H7 (cell line): ENCODE results near the gene ADGRL1. TPM values are rescaled to one million over a fixed set of nuclear protein-coding genes. Genes with fewer than 3 reads are reported as not detected.
A peak's percentile ranks its signal among the peaks of the same experiment; 100 is the strongest.

ENCODE experiments used
- DNase-seq: peaks from one replicate; pipeline ENCODE4 v3.0.0; 2012
- H3K27me3 ChIP-seq: 2 replicates; pipeline ENCODE4 v1.6.0; 2011; ENCODE audit warnings: mild to moderate bottlenecking, low read length; ENCODE audit not compliant: control insufficient read depth, insufficient read depth
- H3K36me3 ChIP-seq: replicated peaks from 2 replicates; pipeline ENCODE4 v1.5.1; 2011; ENCODE audit warnings: low read length; ENCODE audit not compliant: control insufficient read depth, insufficient read depth
- H3K4me3 ChIP-seq: 2 replicates; pipeline ENCODE4 v1.5.1; 2011; ENCODE audit warnings: low read depth, mild to moderate bottlenecking, control low read depth, low read length, moderate library complexity; ENCODE audit not compliant: insufficient read depth
- total RNA-seq: library from RNA; depleted of rRNA; stranded (reverse); fragments of >200 nt; shearing (Covaris generic); gene quantifications from 2 replicates; pipeline ENCODE4 v1.2.3, GENCODE V29; 2014

ADGRL1 gene
- total RNA-seq, 1 experiment from 2014 or later, result 60.7 TPM

GRCh38 chr19:14165990-14166830 is 39.8 kb downstream of the ADGRL1 start:
- Histone ChIP-seq H3K27me3 (no peaks in the 10 kb centered on the region), H3K36me3 (peaks cover 25% of the 10 kb centered on the region), H3K4me3 (no peak overlapping the region)
- DNase-seq, result peak; percentile 56

GRCh38 chr19:14164724-14165493 is 41.1 kb downstream of the ADGRL1 start:
- DNase-seq, result peak; percentile 59
- no peaks in the 10 kb centered on the region for H3K27me3 ChIP-seq
- H3K36me3 ChIP-seq, result peaks cover 14% of the 10 kb centered on the region
- H3K4me3 ChIP-seq, result no peak overlapping the region

GRCh38 chr19:14164082-14164481 is 41.9 kb downstream of the ADGRL1 start:
- Histone ChIP-seq H3K36me3 (peaks cover 15% of the 10 kb centered on the region), H3K4me3 (no peak overlapping the region), H3K27me3 (no peaks in the 10 kb centered on the region)
- no peak for DNase-seq

- DNase-seq, result no peak
These were observed 43.1 kb downstream of the ADGRL1 start for GRCh38 chr19:14162871-14163297.

GRCh38 chr19:14161305-14161704 is 44.7 kb downstream of the ADGRL1 start:
- Histone ChIP-seq H3K4me3 (no peak overlapping the region), H3K27me3 (no peaks in the 10 kb centered on the region), H3K36me3 (peaks cover 33% of the 10 kb centered on the region)

More at GRCh38 chr19:14162871-14163297, 43.1 kb downstream of the ADGRL1 start:
- Histone ChIP-seq H3K4me3 (no peak overlapping the region), H3K27me3 (no peaks in the 10 kb centered on the region), H3K36me3 (peaks cover 20% of the 10 kb centered on the region)

GRCh38 chr19:14160017-14160703 is 45.8 kb downstream of the ADGRL1 start:
- Histone ChIP-seq H3K27me3 (no peaks in the 10 kb centered on the region), H3K36me3 (peaks cover 38% of the 10 kb centered on the region), H3K4me3 (no peak overlapping the region)
- peak; percentile 57 for DNase-seq

More at GRCh38 chr19:14161305-14161704, 44.7 kb downstream of the ADGRL1 start:
- no peak for DNase-seq

GRCh38 chr19:14159059-14159458 is 46.9 kb downstream of the ADGRL1 start:
- DNase-seq, result peak; percentile 42
- Histone ChIP-seq H3K4me3 (no peak overlapping the region), H3K36me3 (peaks cover 41% of the 10 kb centered on the region), H3K27me3 (no peaks in the 10 kb centered on the region)

- H3K27me3 ChIP-seq, result no peaks in the 10 kb centered on the region
- DNase-seq, result peak; percentile 50
- peaks cover 41% of the 10 kb centered on the region for H3K36me3 ChIP-seq
- no peak overlapping the region for H3K4me3 ChIP-seq
These were observed 47.5 kb downstream of the ADGRL1 start for GRCh38 chr19:14158276-14159023.

- H3K27me3 ChIP-seq, result no peaks in the 10 kb centered on the region
- H3K4me3 ChIP-seq, result no peak overlapping the region
- peaks cover 46% of the 10 kb centered on the region for H3K36me3 ChIP-seq
- DNase-seq, result peak; percentile 59
These were observed 48.8 kb downstream of the ADGRL1 start for GRCh38 chr19:14156971-14157717.

GRCh38 chr19:14156122-14156521 is 49.8 kb downstream of the ADGRL1 start:
- peak; percentile 48 for DNase-seq
- Histone ChIP-seq H3K36me3 (peaks cover 51% of the 10 kb centered on the region), H3K27me3 (no peaks in the 10 kb centered on the region), H3K4me3 (no peak overlapping the region)

- no peak overlapping the region for H3K4me3 ChIP-seq
- no peaks in the 10 kb centered on the region for H3K27me3 ChIP-seq
- peaks cover 51% of the 10 kb centered on the region for H3K36me3 ChIP-seq
- DNase-seq, result peak; percentile 54
These were observed 50.6 kb downstream of the ADGRL1 start for GRCh38 chr19:14155371-14155770.

GRCh38 chr19:14152713-14153112 is 53.3 kb downstream of the ADGRL1 start:
- Histone ChIP-seq H3K36me3 (peaks cover 36% of the 10 kb centered on the region), H3K4me3 (no peak overlapping the region), H3K27me3 (no peaks in the 10 kb centered on the region)
- no peak for DNase-seq
